ENCODE results near the gene HSDL2.

DNA sequence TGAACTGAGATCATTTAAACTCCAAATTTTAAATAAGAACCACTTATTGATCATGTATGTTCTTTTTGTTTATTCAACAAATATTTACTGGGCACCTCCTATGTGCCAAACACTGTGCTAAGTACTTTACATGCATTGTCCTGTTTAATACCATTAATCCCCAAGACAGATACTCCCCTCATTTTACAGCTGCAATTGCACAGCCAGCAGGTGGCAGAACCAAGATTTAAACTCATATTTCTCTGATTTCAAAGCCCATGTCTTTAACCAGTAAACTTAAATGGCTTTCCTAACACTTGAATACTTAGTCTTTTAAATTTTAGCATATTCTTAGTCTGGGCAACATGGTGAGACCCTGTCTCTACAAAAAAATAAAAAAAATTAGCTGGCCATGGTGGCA lies 63.3 kb downstream of the HSDL2 start:
- TF ChIP-seq, protein P1, sequence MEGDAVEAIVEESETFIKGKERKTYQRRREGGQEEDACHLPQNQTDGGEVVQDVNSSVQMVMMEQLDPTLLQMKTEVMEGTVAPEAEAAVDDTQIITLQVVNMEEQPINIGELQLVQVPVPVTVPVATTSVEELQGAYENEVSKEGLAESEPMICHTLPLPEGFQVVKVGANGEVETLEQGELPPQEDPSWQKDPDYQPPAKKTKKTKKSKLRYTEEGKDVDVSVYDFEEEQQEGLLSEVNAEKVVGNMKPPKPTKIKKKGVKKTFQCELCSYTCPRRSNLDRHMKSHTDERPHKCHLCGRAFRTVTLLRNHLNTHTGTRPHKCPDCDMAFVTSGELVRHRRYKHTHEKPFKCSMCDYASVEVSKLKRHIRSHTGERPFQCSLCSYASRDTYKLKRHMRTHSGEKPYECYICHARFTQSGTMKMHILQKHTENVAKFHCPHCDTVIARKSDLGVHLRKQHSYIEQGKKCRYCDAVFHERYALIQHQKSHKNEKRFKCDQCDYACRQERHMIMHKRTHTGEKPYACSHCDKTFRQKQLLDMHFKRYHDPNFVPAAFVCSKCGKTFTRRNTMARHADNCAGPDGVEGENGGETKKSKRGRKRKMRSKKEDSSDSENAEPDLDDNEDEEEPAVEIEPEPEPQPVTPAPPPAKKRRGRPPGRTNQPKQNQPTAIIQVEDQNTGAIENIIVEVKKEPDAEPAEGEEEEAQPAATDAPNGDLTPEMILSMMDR (IDR thresholded peaks at IDR 0.05) = peak; percentile 43; the same call in 1 of the 2 replicates
- TF ChIP-seq SIN3A (IDR thresholded peaks at IDR 0.05; ENCODE audit: borderline replicate concordance, insufficient read depth, low read depth, low read length) = no peak
- TF ChIP-seq TCF7L2 (IDR thresholded peaks at IDR 0.05; ENCODE audit: low read depth, low read length) = no peak
- no peak for TF ChIP-seq POLR2AphosphoS5 (IDR thresholded peaks at IDR 0.05; ENCODE audit: low read depth, low read length)
- TF ChIP-seq, protein P2, sequence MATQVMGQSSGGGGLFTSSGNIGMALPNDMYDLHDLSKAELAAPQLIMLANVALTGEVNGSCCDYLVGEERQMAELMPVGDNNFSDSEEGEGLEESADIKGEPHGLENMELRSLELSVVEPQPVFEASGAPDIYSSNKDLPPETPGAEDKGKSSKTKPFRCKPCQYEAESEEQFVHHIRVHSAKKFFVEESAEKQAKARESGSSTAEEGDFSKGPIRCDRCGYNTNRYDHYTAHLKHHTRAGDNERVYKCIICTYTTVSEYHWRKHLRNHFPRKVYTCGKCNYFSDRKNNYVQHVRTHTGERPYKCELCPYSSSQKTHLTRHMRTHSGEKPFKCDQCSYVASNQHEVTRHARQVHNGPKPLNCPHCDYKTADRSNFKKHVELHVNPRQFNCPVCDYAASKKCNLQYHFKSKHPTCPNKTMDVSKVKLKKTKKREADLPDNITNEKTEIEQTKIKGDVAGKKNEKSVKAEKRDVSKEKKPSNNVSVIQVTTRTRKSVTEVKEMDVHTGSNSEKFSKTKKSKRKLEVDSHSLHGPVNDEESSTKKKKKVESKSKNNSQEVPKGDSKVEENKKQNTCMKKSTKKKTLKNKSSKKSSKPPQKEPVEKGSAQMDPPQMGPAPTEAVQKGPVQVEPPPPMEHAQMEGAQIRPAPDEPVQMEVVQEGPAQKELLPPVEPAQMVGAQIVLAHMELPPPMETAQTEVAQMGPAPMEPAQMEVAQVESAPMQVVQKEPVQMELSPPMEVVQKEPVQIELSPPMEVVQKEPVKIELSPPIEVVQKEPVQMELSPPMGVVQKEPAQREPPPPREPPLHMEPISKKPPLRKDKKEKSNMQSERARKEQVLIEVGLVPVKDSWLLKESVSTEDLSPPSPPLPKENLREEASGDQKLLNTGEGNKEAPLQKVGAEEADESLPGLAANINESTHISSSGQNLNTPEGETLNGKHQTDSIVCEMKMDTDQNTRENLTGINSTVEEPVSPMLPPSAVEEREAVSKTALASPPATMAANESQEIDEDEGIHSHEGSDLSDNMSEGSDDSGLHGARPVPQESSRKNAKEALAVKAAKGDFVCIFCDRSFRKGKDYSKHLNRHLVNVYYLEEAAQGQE (IDR thresholded peaks at IDR 0.05; ENCODE audit: insufficient read depth in 1 of 2, low read depth in 2 of 2, low read length in 1 of 2) = no peak
